Panc1 (cell line): Measurements from ENCODE around the gene LRBA. TPM values are rescaled to one million over a fixed set of nuclear protein-coding genes. Genes with fewer than 3 reads are reported as not detected.
A peak's percentile ranks its signal among the peaks of the same experiment; 100 is the strongest.

Source experiments
- ATAC-seq: fragments of 200-7000 bp; cut with Tn5 transposase; 2 replicates; pipeline ENCODE4 v1.9.1; 2020; ENCODE audit warnings: mild to moderate bottlenecking, moderate library complexity
- BruUV-seq: library from RNA; stranded (reverse); fragments of 400-500 nt; replicated peaks from 2 replicates; lab custom pipeline; 2021; lab: Mats Ljungman, UMichigan
- CTCF ChIA-PET: fragments of 300-600 bp; sonication (Branson Sonifier 250); formaldehyde crosslinking; loops from one replicate; lab custom pipeline; 2022; ENCODE audit warnings: antibody characterized with exemption; lab: Charles Lee
- POLR2A ChIA-PET: fragments of 300-600 bp; sonication (Branson Sonifier 250); formaldehyde crosslinking; loops from one replicate; lab custom pipeline; 2022; ENCODE audit warnings: antibody characterized with exemption; lab: Charles Lee
- DNase-seq: peaks from one replicate; pipeline ENCODE4 v3.0.0-alpha.2; 2010; ENCODE audit warnings: low read depth, low spot score
- H3K27ac ChIP-seq: 2 replicates; pipeline ENCODE4 v1.5.1; 2011; ENCODE audit warnings: mild to moderate bottlenecking, low read length, inconsistent platforms
- H3K27me3 ChIP-seq: fragments of 200-500 bp; sonication (Bioruptor generic); 2 replicates; pipeline ENCODE4 v1.6.0; 2014; ENCODE audit warnings: low read length, inconsistent platforms; ENCODE audit not compliant: control insufficient read depth, insufficient read depth
- H3K36me3 ChIP-seq: fragments of 200-500 bp; sonication (Bioruptor generic); 2 replicates; pipeline ENCODE4 v1.5.1; 2014; ENCODE audit warnings: inconsistent platforms, mild to moderate bottlenecking, low read length, moderate library complexity; ENCODE audit not compliant: control insufficient read depth, insufficient read depth
- H3K4me1 ChIP-seq: 2 replicates; pipeline ENCODE4 v1.5.1; 2011; ENCODE audit warnings: inconsistent platforms, mild to moderate bottlenecking, low read length, moderate library complexity; ENCODE audit not compliant: control insufficient read depth, insufficient read depth
- H3K4me3 ChIP-seq, 2 experiments: 2 replicates each; pipeline ENCODE4 v1.5.1; 2011 to 2012; ENCODE audit warnings: low read depth in 2 of 2, low read length in 2 of 2, mild to moderate bottlenecking in 2 of 2, inconsistent platforms in 1 of 2, moderate library complexity in 1 of 2
- H3K9me3 ChIP-seq: fragments of 200-500 bp; sonication (Bioruptor generic); 2 replicates; pipeline ENCODE4 v1.5.1; 2014; ENCODE audit warnings: low read depth, mild to moderate bottlenecking, inconsistent platforms, low read length, moderate library complexity; ENCODE audit not compliant: control insufficient read depth, insufficient read depth
- POLR2AphosphoS5 ChIP-seq: IDR thresholded peaks from 2 replicates; pipeline ENCODE4 v1.6.1; 2012; ENCODE audit warnings: mild to moderate bottlenecking, low read depth, low read length, moderate library complexity
- SIN3A ChIP-seq: IDR thresholded peaks from 2 replicates; pipeline ENCODE4 v1.6.1; 2012; ENCODE audit warnings: low read depth, mild to moderate bottlenecking, low read length, moderate library complexity, borderline replicate concordance; ENCODE audit not compliant: insufficient read depth
- TCF7L2 ChIP-seq: IDR thresholded peaks from 2 replicates; pipeline ENCODE4 v1.6.1; 2011; ENCODE audit warnings: mild to moderate bottlenecking, low read depth, low read length, inconsistent platforms
- in situ Hi-C: cut with HindIII; loops from 2 replicates; pipeline ENCODE4 v1.10.0; 2016; ENCODE audit warnings: low sequenced_read_pairs, low pct_unique_long_range_greater_than_20kb
- intact Hi-C: fragments of 100-400 bp; cut with micrococcal nuclease; formaldehyde crosslinking; loops from one replicate; pipeline ENCODE4 v1.10.0; 2022; ENCODE audit not compliant: unreplicated experiment
- total RNA-seq: library from RNA; stranded (reverse); gene quantifications from one replicate; pipeline ENCODE4 v1.2.1, GENCODE V29; 2021; ENCODE audit not compliant: unreplicated experiment
- TF ChIP-seq, protein P1 (sequence below): fragments of 450-650 bp; IDR thresholded peaks from 2 replicates; pipeline ENCODE4 v1.5.1; 2017; ENCODE audit warnings: mild to moderate bottlenecking
- TF ChIP-seq, protein P2 (sequence below), 2 experiments: IDR thresholded peaks; 2 replicates each; pipeline ENCODE4 v1.6.1; 2011 to 2012; ENCODE audit warnings: low read depth in 2 of 2, control low read depth in 1 of 2, low read length in 1 of 2, mild to moderate bottlenecking in 1 of 2, moderate library complexity in 1 of 2; ENCODE audit not compliant: insufficient read depth in 1 of 2

The LRBA gene
- total RNA-seq, 1 experiment from 2014 or later = 26.4 TPM

DNA sequence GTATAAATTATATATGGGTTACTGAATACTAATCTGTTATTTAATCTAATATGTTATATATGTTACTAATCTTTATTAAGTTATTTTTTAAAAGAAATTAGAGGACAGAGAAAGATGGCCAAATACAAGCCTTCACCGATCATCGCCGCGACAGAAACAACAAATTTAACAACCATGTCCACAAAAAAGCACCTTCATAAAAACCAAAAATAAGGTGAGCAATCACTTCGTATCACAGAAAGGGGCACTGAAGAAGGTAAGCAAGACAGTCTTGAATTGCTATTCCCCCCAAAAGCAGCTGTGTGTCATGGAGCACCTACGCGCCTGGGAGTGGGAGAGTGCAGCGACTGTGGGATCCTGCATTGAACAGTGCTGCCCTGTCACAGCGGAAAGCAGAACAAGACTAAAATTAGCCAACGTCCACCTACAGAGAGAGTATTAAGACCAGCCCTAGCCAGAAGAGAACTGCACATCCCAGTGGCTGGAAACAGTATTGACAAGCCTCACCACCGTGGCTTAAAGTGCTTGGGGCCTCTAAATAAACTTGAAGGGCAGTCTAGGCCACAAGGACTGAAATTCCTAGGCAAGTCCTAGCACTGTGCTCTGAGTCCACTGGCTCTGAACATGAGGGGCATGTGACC is 38.5 kb downstream of the LRBA start:
- TF ChIP-seq, protein P1, sequence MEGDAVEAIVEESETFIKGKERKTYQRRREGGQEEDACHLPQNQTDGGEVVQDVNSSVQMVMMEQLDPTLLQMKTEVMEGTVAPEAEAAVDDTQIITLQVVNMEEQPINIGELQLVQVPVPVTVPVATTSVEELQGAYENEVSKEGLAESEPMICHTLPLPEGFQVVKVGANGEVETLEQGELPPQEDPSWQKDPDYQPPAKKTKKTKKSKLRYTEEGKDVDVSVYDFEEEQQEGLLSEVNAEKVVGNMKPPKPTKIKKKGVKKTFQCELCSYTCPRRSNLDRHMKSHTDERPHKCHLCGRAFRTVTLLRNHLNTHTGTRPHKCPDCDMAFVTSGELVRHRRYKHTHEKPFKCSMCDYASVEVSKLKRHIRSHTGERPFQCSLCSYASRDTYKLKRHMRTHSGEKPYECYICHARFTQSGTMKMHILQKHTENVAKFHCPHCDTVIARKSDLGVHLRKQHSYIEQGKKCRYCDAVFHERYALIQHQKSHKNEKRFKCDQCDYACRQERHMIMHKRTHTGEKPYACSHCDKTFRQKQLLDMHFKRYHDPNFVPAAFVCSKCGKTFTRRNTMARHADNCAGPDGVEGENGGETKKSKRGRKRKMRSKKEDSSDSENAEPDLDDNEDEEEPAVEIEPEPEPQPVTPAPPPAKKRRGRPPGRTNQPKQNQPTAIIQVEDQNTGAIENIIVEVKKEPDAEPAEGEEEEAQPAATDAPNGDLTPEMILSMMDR = no peak
- TF ChIP-seq SIN3A (no peak), TCF7L2 (no peak)
- ATAC-seq (peak; percentile 62; the same call in 1 of the 2 replicates), DNase-seq (no peak)
- ChIA-PET POLR2A (interaction anchor here (0.6 kb wide), 1 partner anchor 8 kb away, joined by 4 read pairs; no protein-coding TSS in a partner anchor), CTCF (no interaction called here)
- Histone ChIP-seq H3K4me1 (peaks cover 8% of the 10 kb centered on the region), H3K27ac (no peak overlapping the region), H3K27me3 (no peaks in the 10 kb centered on the region), H3K9me3 (no peaks in the 10 kb centered on the region), H3K36me3 (no peaks in the 10 kb centered on the region), H3K4me3 (no peak overlapping the region)
- no TSS peak for BruUV-seq
- intact Hi-C loops = no loop called here
- in situ Hi-C loops = no loop called here

DNA sequence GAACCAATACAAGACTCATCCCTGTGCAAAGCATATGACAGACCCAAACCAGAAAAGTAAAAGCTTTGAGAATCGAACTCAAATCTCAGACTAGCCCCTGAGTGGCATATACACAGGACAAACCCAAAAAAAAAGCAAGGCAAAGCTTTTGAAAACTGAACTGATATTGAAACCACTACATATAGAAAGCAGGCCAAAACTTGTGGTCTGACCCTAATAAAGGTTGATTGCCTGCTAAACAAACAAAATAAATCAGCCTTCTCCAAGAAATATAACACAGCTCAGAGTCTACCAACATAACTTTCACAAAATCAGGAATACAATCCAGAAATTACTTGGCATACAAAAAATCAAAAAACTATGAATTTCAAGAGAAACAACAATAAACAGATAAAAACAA is 40.3 kb downstream of the LRBA start:
- ChIA-PET CTCF (no interaction called here), POLR2A (interaction anchor here (0.7 kb wide), 1 partner anchor 78 kb away, joined by 3 read pairs; no protein-coding TSS in a partner anchor)
- Histone ChIP-seq H3K9me3 (no peaks in the 10 kb centered on the region), H3K27me3 (no peaks in the 10 kb centered on the region), H3K27ac (no peak overlapping the region), H3K4me3 (no peak overlapping the region), H3K36me3 (no peaks in the 10 kb centered on the region), H3K4me1 (peaks cover 8% of the 10 kb centered on the region)
- no peak for TF ChIP-seq TCF7L2
- TF ChIP-seq POLR2AphosphoS5 = no peak
- in situ Hi-C loops (no loop called here), intact Hi-C loops (no loop called here)
- no TSS peak for BruUV-seq
- no peak for ATAC-seq
- no peak for DNase-seq

DNA sequence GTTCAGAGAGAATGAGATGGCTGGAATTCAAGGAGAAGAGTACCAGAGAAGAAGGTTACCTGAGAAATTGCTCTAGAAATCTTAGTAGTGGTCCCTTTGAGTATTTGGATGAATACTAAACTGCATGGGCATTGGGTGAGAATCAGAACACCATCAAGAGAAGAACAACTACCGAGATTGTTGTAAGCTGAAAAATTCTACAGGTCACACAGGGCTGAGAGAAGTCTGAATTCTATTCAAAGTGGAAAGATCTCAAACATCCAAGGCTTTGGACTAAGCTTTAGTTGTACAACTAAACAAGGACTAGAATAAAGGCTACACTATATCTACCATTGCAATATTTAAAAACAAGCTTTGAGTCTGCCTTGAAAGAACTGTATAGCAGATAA is 40.8 kb downstream of the LRBA start:
- no peak for ATAC-seq
- Histone ChIP-seq H3K27ac (no peak overlapping the region), H3K4me3 (no peak overlapping the region), H3K36me3 (no peaks in the 10 kb centered on the region), H3K4me1 (peaks cover 8% of the 10 kb centered on the region), H3K27me3 (no peaks in the 10 kb centered on the region), H3K9me3 (no peaks in the 10 kb centered on the region)
- no peak for DNase-seq
- BruUV-seq = no TSS peak
- POLR2A ChIA-PET = interaction anchor here (0.7 kb wide), 1 partner anchor 78 kb away, joined by 3 read pairs; no protein-coding TSS in a partner anchor
- TF ChIP-seq TCF7L2 (0 out of 2 replicates have a peak, but pooled peaks have one; percentile 6), SIN3A (no peak)
- intact Hi-C loops (no loop called here), in situ Hi-C loops (no loop called here)
- CTCF ChIA-PET = no interaction called here

DNA sequence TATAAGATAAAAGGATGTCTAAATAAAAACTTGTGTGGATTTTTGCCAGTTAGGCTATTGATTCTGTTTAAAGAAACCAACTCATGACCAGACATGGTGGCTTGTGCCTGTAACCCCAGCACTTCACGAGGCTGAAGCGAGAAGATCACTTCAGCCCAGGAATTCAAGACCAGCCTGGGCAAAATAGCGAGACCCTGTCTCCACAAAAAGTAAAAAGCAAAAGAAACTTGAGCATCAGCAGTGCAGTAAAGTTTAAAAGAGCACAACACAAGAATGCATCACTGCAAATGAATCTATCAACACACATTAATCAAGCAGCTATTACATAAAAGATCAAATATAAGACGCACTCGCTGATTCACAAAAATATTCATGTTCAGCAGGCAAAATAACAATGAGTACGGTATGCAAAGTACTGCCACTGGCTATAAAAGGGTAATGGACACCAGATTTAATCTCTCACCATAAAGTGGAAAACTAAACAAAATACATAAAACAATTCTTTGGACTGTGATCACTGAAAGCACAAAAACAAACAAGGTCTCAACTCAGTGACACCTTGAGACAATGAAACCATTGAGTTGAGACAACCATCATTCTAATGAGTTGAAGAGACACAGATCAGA is 41.3 kb downstream of the LRBA start:
- POLR2A ChIA-PET = no interaction called here
- CTCF ChIA-PET = no interaction called here
- BruUV-seq = no TSS peak
- no peak for DNase-seq
- intact Hi-C loops = no loop called here
- no peaks in the 10 kb centered on the region for H3K27me3 ChIP-seq
- H3K9me3 ChIP-seq = no peaks in the 10 kb centered on the region
- H3K27ac ChIP-seq = no peak overlapping the region
- no peaks in the 10 kb centered on the region for H3K36me3 ChIP-seq
- TF ChIP-seq, protein P2, sequence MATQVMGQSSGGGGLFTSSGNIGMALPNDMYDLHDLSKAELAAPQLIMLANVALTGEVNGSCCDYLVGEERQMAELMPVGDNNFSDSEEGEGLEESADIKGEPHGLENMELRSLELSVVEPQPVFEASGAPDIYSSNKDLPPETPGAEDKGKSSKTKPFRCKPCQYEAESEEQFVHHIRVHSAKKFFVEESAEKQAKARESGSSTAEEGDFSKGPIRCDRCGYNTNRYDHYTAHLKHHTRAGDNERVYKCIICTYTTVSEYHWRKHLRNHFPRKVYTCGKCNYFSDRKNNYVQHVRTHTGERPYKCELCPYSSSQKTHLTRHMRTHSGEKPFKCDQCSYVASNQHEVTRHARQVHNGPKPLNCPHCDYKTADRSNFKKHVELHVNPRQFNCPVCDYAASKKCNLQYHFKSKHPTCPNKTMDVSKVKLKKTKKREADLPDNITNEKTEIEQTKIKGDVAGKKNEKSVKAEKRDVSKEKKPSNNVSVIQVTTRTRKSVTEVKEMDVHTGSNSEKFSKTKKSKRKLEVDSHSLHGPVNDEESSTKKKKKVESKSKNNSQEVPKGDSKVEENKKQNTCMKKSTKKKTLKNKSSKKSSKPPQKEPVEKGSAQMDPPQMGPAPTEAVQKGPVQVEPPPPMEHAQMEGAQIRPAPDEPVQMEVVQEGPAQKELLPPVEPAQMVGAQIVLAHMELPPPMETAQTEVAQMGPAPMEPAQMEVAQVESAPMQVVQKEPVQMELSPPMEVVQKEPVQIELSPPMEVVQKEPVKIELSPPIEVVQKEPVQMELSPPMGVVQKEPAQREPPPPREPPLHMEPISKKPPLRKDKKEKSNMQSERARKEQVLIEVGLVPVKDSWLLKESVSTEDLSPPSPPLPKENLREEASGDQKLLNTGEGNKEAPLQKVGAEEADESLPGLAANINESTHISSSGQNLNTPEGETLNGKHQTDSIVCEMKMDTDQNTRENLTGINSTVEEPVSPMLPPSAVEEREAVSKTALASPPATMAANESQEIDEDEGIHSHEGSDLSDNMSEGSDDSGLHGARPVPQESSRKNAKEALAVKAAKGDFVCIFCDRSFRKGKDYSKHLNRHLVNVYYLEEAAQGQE (IDR thresholded peaks at IDR 0.05; ENCODE audit: insufficient read depth in 1 of 2, low read depth in 2 of 2, low read length in 1 of 2) = no peak
- TF ChIP-seq POLR2AphosphoS5 (no peak), TCF7L2 (0 out of 2 replicates have a peak, but pooled peaks have one; percentile 43)
- TF ChIP-seq, protein P1 = no peak
- no peak for ATAC-seq
- in situ Hi-C loops = no loop called here
- H3K4me3 ChIP-seq = no peak overlapping the region
- peaks cover 8% of the 10 kb centered on the region for H3K4me1 ChIP-seq
